ENCODE measurements around the gene IGFN1. TPM values are rescaled to one million over a fixed set of nuclear protein-coding genes. Genes with fewer than 3 reads are reported as not detected.

Gene IGFN1
- polyA plus RNA-seq, 1 donor = 3.4 TPM

DNA sequence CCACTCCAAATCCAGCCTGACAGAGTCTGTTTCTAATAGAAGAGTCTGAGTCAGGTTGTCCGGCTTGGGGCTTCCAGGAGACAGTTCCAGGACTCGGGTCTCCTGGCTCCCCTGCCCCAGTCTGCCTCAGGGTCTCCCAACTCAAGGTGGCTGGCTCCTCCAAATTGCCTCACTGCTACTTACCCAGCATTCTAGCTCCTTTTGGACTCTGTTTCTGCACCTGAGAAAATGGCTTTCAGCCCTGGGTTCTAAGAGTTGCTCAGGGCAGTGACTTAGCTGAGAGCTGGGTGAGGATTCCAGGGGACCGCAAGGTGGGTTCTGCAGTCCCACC, 5.5 kb upstream of the IGFN1 start:
- no peak for DNase-seq (ENCODE audit: low read depth)

DNA sequence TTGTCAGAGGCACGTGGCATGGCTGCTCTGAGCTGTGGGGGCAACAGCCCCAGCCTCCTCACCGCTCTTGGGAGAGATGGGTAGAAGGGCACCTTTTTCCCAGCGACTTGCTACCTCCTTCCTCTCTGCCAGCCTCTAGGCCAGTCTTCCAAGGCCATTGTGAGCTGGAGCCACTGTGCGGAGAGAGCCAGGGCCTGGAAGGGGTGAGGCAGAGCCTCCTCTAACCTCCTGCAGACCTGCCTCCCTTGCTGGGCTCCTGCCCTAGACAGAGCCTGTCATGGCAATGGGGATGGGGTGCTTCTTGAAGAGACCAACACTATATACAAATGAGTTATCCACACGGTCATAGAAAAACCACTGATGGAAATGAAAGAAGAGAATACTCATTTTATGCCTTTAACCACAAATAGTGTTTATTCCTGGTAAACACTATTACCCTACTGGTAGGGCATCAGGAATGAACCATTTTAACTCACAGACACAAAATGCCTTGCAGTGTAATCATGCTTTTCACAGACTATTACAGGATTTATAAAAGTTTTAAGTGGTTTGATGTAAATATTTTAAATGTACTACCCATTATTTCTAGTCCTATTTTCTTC, 5.0 kb upstream of the IGFN1 start:
- no peak for DNase-seq (ENCODE audit: low read depth)

DNA sequence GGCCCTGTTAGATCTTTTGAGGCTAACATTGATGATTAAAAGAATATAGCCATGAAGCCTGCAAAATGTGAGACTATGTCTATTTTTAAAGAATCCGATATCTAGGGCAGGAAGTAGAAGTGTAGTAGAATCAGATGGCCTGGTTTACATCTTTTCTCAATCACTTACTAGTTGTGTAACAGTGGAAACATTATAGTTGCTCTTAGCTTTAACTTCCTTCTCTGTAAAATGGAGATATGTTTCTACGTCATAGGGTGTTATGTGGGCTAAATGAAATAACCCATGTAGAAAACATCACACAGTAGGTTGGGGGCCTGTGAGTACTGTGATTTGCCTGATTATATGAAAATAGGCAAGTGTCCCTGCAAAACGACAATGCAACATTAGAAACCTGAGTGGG, 4.4 kb upstream of the IGFN1 start:
- no peak for DNase-seq (ENCODE audit: low read depth)

DNA sequence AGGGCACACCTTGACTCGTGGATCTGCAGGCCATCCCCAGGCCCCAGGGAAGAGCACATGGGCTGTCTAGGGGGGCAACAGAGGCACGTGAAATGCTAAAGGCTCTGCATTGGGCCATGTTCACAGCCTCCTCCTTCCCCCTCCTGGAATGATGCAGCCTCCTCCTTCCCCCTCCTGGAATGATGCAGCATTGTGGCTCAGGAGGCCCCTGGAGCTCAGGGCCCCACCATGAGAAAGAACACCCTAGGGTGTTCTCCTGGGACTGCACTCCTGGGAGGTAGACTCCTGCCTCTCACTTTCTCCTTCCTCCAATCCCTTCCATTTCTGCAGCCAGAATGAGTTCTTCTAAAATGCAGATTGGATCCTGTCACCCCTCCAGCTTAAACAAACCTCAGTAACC, 1.5 kb upstream of the IGFN1 start:
- DNase-seq (ENCODE audit: low read depth) = no peak

GRCh38 chr1:201190005-201190404, 619 bp upstream of the IGFN1 start:
- no peak for DNase-seq (ENCODE audit: low read depth)

GRCh38 chr1:201191653-201192260, 1.1 kb downstream of the IGFN1 start:
- no peak for DNase-seq (ENCODE audit: low read depth)

DNA sequence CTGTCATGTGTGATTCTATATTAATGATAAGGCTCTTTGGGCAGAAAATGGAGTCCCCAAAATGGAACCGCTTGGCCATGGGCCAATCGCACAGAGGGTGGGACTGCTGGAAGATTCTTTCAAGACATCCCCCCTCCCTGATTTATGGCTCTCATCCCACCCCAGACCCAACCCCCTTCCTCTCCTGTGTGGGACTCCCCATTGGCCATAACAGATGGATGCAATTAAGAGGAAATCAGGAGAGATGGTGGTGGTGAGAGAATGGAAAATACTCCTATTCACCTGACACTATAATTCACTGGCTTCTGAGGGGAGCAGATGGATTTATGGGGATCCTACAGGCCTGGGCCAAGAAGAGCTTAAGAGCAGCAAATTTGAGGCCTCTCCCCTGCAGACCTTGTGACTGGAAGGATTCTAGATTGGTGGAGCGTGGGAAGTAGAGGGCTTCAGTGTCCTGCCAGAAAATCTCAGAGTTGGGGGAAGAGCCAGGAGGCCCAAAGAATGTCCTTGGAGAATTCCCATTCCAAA, 1.7 kb downstream of the IGFN1 start:
- peak; percentile 38 for DNase-seq (ENCODE audit: low read depth)

DNA sequence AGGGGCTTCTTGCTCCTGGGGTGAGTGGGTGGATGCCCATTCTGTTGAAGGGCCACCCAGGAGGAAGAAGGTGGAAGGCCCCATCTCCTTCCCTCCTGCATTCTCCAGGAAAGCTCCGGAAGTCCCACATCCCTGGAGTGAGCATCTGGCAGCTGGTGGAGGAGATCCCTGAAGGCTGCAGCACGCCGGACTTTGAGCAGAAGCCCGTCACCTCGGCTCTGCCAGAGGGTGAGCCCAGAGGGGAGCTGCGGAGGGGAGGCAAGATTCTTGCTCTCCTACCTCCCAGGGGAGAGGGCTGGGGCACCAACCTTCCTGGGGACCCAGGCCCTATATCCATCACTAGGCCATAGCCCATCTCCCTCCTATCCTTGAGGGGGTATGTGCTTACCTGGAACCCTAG, 3.4 kb downstream of the IGFN1 start:
- no peak for DNase-seq (ENCODE audit: low read depth)

DNA sequence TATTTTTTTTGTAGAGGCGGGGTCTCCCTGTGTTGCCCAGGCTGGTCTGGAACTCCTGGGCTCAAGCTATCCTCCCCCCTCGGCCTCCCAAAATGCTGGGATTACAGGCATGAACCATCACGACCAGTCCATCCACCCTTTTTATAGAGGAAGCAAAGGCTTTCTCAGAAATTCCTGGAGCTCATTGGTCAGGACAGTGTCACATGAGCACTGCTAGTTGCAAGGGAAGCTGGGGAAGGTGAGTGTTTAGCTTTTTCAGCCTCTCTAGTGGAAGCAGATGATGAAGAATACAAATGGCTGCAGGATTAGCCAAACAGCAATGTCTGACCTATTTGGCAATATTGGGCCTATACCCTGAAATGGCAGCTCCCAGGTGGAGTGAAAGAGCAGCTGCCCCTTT, 8.0 kb downstream of the IGFN1 start:
- DNase-seq (ENCODE audit: low read depth) = no peak

DNA sequence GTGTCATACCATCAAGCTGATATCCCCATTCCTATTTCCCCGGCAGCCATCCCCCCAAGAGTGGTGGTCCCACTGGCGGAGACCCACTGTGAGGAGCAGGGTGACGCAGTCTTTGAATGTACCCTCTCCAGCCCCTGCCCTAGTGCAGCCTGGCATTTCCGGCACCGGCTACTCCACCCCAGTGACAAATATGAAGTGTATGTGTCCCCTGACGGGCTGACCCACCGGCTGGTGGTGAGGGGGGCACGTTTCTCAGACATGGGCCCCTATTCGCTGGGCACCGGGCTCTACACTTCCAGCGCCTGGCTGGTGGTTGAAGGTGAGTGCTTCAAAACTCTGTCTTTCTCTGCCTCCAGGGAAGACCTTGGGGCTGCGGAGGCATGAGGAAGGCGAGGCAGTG, 14.4 kb downstream of the IGFN1 start:
- DNase-seq (ENCODE audit: low read depth) = no peak

- DNase-seq (ENCODE audit: low read depth) = no peak
These were observed 15.6 kb downstream of the IGFN1 start for GRCh38 chr1:201206176-201206575.

- no peak for DNase-seq (ENCODE audit: low read depth)
These were observed 16.4 kb downstream of the IGFN1 start for GRCh38 chr1:201207046-201207445.

DNA sequence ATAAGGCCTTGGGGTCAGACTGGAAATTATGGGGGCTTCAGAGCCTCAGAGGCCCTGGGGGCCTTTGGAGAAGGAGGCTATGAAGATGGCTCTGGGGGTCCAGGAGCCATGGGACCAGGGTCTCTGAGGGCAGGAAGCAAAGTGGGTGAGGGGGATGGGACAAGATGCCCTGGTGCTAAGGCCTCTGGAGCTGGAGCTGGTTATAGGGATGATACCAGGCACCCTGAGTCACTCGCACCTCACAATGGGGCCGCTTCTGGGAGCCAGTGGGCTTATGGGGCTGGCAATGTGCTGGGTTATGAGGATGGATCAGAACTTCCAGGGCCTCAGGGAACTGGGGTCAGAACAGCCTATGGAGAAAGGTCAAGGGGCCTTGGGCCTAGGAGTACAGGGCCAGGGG, 17.6 kb downstream of the IGFN1 start:
- no peak for DNase-seq (ENCODE audit: low read depth)

- no peak for DNase-seq (ENCODE audit: low read depth)
These were observed 21.4 kb downstream of the IGFN1 start for GRCh38 chr1:201212056-201212455.

GRCh38 chr1:201212461-201213055, 21.9 kb downstream of the IGFN1 start:
- DNase-seq (ENCODE audit: low read depth) = no peak

DNA sequence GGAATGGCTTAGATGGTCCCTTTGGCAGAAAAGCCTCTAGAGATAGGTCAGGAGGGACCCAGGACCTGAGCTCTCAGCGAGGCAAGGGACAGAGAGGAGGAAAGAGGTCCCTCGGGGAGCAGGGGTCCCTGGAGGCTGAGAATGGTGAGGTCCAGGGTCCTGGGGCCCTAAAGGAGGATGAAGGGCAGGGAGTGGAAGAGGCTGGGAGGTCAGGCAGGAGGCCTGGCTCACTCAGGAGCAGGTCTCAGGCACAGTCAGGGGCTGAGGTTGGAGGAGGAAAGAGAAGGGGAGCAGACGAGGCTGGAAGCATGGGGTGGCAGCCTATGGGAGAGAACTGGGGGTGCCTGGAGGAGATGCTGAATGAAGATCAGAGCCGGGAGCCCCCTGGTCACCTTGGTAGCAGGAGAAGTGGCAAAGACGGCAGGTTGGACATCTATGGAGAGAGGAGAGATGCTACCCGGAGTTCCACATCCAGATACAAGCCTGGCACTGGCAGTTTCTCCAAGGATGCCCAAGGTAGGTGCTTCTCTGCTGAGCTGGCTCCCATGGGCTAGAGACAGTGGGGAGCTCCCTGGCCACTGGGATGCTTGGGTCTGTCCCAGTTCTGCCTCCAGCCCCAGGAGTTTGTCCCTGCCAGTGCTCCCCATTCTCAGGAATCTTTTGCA, 22.6 kb downstream of the IGFN1 start:
- no peak for DNase-seq (ENCODE audit: low read depth)

DNA sequence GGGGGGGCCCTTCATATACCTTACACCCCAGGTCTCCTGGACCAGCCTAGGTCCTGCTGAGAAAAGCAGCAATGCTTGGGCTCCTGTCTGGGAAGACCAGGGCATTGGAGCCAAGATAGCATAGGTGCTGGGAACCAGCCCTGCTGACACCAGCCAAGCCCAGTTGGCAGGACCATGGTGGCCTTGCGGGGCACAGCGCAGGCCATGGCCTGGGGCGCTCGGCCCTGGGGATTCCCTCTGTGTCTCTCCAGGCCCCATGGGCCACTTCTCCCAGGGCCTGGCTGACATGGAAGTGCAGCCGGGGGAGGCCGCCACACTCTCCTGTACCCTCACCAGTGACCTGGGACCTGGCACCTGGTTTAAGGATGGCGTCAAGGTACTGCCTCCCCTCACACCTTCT, 23.3 kb downstream of the IGFN1 start:
- no peak for DNase-seq (ENCODE audit: low read depth)

DNA sequence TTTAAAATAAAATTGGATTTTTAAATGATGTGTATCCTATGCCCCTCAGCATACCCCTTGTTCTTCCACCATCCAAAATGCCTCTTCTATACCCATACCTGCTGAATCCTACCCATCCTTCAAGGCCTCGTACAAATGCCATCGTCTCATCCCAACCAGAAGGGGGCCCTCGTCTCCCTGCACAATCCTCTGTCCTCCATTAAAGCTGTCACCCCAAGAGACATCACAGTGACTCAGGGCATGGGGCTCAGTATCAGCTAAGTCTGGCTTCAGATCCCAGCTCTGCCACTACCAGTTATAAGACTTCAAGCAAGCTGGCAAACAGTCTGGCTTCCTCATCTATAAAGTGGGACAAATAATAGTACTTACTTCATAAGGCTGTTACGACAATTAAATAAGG, 23.8 kb downstream of the IGFN1 start:
- no peak for DNase-seq (ENCODE audit: low read depth)

DNA sequence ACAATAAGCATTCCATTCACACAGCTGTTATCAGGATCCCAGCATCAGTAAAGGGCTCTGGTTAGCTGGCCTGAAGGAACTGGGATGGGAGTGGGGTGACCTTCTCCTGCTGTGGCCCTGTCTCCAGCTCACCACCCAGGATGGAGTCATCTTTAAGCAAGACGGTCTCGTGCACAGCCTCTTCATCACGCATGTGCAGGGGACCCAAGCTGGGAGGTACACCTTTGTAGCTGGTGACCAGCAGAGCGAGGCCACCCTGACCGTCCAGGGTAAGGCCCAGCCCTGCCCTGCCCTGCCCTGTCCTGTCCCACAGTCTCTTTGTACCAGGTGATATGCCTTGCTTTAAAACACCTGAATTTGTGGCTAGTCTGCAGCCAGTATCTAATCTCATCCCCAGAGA, 24.3 kb downstream of the IGFN1 start:
- DNase-seq (ENCODE audit: low read depth) = no peak

- DNase-seq (ENCODE audit: low read depth) = no peak
These were observed 25.1 kb downstream of the IGFN1 start for GRCh38 chr1:201215531-201216357.

DNA sequence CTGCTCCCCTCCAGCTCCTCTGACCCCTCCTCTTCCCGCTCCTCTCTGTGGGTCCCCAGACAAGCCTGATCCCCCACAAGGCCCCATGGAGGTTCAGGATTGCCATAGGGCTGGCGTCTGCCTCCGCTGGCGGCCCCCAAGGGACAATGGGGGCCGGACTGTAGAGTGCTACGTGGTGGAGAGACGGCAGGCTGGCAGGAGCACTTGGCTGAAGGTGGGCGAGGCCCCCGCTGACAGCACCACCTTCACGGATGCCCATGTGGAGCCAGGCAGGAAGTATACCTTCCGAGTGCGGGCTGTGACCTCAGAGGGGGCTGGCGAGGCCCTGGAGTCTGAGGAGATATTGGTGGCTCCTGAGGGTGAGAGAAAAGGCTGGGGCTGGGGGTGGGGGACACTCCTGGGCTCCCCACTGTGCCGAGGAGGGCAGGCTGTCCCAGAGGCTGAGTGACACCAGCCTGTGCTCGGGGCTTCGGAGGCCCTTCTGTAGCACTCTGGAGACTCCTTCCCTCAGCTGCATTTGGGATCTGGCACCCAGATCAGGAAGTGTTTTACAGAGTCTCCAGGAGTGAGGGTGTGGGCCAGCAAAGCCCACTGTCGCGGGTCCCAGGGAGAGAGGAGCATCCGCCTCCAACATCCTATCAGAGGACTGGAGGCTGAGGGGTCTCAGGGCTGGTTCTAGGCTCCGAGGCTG, 25.9 kb downstream of the IGFN1 start:
- no peak for DNase-seq (ENCODE audit: low read depth)

DNA sequence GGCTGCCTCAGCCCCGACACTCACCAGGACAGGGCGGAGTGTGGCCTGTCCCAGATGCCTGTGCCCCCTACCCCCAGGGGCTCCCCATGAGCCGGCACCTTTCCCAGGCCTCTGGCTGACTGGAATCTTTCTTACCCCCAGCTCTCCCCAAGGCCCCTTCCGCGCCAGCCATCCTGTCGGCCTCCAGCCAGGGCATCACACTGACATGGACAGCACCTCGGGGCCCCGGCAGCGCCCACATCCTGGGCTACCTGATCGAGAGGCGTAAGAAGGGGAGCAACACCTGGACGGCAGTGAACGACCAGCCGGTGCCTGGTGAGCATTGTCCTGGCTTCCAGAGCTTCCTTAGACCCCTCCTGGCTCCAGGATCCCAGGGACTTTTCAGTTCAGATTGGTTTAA, 26.5 kb downstream of the IGFN1 start:
- DNase-seq (ENCODE audit: low read depth) = no peak

Data from forelimb muscle (tissue), 1 donor.